Measurements from ENCODE around the gene TSPAN2.

Gene TSPAN2

DNA sequence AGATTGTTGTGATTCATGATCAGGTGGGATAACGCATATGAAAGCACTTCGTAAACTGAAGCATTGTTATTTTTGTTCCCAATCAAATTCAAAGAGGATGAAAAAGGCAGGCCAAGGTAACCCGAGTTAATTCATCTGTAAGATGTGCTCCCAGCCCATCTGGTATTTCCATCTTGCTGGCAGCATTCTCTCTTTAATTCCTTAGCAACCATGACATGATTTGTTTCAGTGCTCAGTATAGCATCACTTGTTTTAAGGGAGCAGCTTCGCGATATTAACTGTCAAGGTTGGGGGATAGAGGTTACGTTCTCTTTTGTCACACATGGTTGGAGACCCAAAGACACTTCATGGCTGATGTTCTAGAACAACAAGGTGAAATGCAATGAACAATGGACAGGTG is 6.4 kb downstream of the TSPAN2 start:
- Histone ChIP-seq H3K79me2 (ENCODE audit: insufficient read depth, low read depth) (no peaks in the 10 kb centered on the region), H3K27ac (no peak overlapping the region), H2AFZ (ENCODE audit: low read depth) (no peak overlapping the region), H3K36me3 (ENCODE audit: insufficient read depth) (no peaks in the 10 kb centered on the region), H3K9ac (no peak overlapping the region), H3K4me1 (ENCODE audit: low read depth, poor library complexity, severe bottlenecking) (no peaks in the 10 kb centered on the region), H4K20me1 (ENCODE audit: insufficient read depth) (no peaks in the 10 kb centered on the region), H3K4me3 (IDR thresholded peaks at IDR 0.05; ENCODE audit: insufficient read depth, low read depth, low read length) (no peak overlapping the region), H3K27me3 (ENCODE audit: insufficient read depth, low read depth) (no peaks in the 10 kb centered on the region), H3K4me2 (no peak overlapping the region)
- TF ChIP-seq, protein P1, sequence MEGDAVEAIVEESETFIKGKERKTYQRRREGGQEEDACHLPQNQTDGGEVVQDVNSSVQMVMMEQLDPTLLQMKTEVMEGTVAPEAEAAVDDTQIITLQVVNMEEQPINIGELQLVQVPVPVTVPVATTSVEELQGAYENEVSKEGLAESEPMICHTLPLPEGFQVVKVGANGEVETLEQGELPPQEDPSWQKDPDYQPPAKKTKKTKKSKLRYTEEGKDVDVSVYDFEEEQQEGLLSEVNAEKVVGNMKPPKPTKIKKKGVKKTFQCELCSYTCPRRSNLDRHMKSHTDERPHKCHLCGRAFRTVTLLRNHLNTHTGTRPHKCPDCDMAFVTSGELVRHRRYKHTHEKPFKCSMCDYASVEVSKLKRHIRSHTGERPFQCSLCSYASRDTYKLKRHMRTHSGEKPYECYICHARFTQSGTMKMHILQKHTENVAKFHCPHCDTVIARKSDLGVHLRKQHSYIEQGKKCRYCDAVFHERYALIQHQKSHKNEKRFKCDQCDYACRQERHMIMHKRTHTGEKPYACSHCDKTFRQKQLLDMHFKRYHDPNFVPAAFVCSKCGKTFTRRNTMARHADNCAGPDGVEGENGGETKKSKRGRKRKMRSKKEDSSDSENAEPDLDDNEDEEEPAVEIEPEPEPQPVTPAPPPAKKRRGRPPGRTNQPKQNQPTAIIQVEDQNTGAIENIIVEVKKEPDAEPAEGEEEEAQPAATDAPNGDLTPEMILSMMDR (conservative IDR thresholded peaks at IDR 0.05; ENCODE audit: low read depth, low read length): no peak

DNA sequence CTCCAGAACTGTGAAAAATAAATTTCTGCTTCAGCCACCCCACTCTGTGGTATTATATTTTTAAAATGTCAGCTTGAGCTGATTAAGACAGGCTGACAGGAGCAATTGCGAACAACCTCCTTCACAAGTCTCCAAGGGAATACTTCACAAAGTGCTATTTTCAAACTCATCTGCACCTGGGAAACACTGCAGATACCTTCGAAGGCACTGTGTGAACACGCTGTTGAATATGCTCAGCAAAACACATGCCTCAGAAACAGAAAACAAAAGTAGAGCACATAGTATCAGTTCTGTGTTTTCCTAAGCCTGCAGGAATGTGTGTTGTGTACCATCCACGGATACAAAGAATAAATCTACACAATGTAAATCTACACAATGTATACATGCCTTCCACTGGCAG is 10.6 kb downstream of the TSPAN2 start:
- Histone ChIP-seq H3K27me3 (ENCODE audit: insufficient read depth, low read depth) (no peaks in the 10 kb centered on the region), H3K4me3 (IDR thresholded peaks at IDR 0.05; ENCODE audit: insufficient read depth, low read depth, low read length) (no peak overlapping the region), H3K9ac (no peak overlapping the region), H3K79me2 (ENCODE audit: insufficient read depth, low read depth) (no peaks in the 10 kb centered on the region), H3K4me1 (ENCODE audit: low read depth, poor library complexity, severe bottlenecking) (no peaks in the 10 kb centered on the region), H4K20me1 (ENCODE audit: insufficient read depth) (no peaks in the 10 kb centered on the region), H3K4me2 (no peak overlapping the region), H3K27ac (no peak overlapping the region), H3K36me3 (ENCODE audit: insufficient read depth) (no peaks in the 10 kb centered on the region), H2AFZ (ENCODE audit: low read depth) (no peak overlapping the region)
- TF ChIP-seq, protein P1 (conservative IDR thresholded peaks at IDR 0.05; ENCODE audit: low read depth, low read length): no peak

DNA sequence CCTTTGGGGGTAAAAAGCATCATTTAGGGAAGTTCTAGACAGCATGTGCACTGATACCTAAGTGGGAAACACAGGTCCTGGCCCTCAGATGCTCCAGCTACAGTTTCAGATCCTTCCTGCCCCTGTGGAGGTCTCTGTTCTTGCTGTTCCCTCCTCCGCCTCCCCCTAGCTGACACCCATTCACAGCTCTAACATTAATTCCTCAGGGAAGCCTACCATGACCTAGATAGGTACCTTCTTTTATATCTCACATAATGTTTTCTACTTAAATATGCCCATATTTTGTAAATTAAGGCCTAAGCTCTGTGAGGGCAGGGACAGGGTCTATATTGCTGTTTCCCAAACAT is 11.3 kb downstream of the TSPAN2 start:
- no peak overlapping the region for H3K4me2 ChIP-seq
- H3K9ac ChIP-seq: no peak overlapping the region
- H3K79me2 ChIP-seq (ENCODE audit: insufficient read depth, low read depth): no peaks in the 10 kb centered on the region
- H2AFZ ChIP-seq (ENCODE audit: low read depth): no peak overlapping the region
- H3K27me3 ChIP-seq (ENCODE audit: insufficient read depth, low read depth): no peaks in the 10 kb centered on the region
- no peaks in the 10 kb centered on the region for H3K36me3 ChIP-seq (ENCODE audit: insufficient read depth)
- H3K4me3 ChIP-seq (IDR thresholded peaks at IDR 0.05; ENCODE audit: insufficient read depth, low read depth, low read length): no peak overlapping the region
- H3K27ac ChIP-seq: no peak overlapping the region
- no peaks in the 10 kb centered on the region for H4K20me1 ChIP-seq (ENCODE audit: insufficient read depth)
- no peaks in the 10 kb centered on the region for H3K4me1 ChIP-seq (ENCODE audit: low read depth, poor library complexity, severe bottlenecking)
- TF ChIP-seq, protein P1 (conservative IDR thresholded peaks at IDR 0.05; ENCODE audit: low read depth, low read length): no peak

DNA sequence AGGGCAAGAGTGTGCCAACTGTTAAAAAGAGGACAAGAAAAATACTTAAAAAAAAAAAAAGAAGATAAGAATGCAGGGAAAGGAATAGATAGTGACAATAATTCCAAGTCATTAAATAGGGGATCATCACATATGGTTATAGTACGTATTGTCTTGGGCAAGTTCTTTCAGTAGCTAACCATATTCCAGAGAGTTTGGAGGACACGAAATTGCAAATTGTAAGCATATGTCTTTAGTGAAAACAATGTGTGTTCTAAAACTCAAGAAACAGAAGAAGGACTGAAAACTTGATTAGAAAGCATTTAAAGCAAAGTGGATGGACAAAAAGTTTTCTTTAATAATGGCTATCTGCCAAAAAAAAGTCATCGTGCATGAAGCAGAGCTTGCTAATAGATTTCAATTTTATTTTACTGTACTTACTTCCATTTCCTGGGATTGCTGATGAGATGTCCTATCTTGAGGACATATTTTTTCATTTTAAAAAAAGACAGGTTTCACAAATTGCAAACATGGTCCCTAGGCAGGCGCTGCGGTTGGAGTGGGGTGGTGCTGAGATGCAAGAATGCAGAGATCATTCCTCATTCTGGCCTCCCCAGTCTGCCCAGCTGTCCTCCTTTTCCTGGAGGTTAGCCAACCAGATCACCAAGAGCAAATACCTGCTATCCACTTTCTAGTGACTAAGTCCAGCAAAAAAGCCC is 11.9 kb downstream of the TSPAN2 start:
- no peak overlapping the region for H3K27ac ChIP-seq
- H3K9ac ChIP-seq: no peak overlapping the region
- no peaks in the 10 kb centered on the region for H3K36me3 ChIP-seq (ENCODE audit: insufficient read depth)
- no peaks in the 10 kb centered on the region for H4K20me1 ChIP-seq (ENCODE audit: insufficient read depth)
- H2AFZ ChIP-seq (ENCODE audit: low read depth): no peak overlapping the region
- H3K4me1 ChIP-seq (ENCODE audit: low read depth, poor library complexity, severe bottlenecking): no peaks in the 10 kb centered on the region
- no peaks in the 10 kb centered on the region for H3K27me3 ChIP-seq (ENCODE audit: insufficient read depth, low read depth)
- no peaks in the 10 kb centered on the region for H3K79me2 ChIP-seq (ENCODE audit: insufficient read depth, low read depth)
- H3K4me3 ChIP-seq (IDR thresholded peaks at IDR 0.05; ENCODE audit: insufficient read depth, low read depth, low read length): no peak overlapping the region
- TF ChIP-seq, protein P1 (conservative IDR thresholded peaks at IDR 0.05; ENCODE audit: low read depth, low read length): no peak
- no peak overlapping the region for H3K4me2 ChIP-seq

Measured in KMS-11 (cell line).